Stomach (tissue), 4 donors: ENCODE data around the gene PLEKHG3.

Experiments
- CTCF ChIP-seq, 7 experiments: fragments of 450-650 bp in 4 of 7; fragments of 200-600 bp in 3 of 7; sonication (generic) in 3 of 7; IDR thresholded peaks; one replicate each; pipeline ENCODE4 v1.5.1; 2016 to 2019; ENCODE audit warnings: antibody characterized with exemption in 7 of 7, control low read depth in 2 of 7, mild to moderate bottlenecking in 1 of 7
- EP300 ChIP-seq: sonication (generic); formaldehyde crosslinking; IDR thresholded peaks from one replicate; pipeline ENCODE4 v1.6.1; 2017; ENCODE audit warnings: antibody characterized with exemption
- POLR2A ChIP-seq, 4 donors: fragments of 450-650 bp; IDR thresholded peaks; one replicate each; pipeline ENCODE4 v1.6.1; 2016; ENCODE audit warnings: antibody characterized with exemption in 4 of 4, control low read depth in 2 of 4, mild to moderate bottlenecking in 1 of 4, moderate library complexity in 1 of 4

- TF ChIP-seq CTCF (IDR thresholded peaks at IDR 0.05) (no peak), EP300 (no peak), POLR2A (IDR thresholded peaks at IDR 0.05) (no peak)
These were observed 3.9 kb upstream of the PLEKHG3 start for GRCh38 chr14:64700290-64700689.
